Measurements from ENCODE around the gene DYNC1H1. TPM values are rescaled to one million over a fixed set of nuclear protein-coding genes. Genes with fewer than 3 reads are reported as not detected.

DYNC1H1 gene
- total RNA-seq, 1 experiment from 2014 or later: 833 TPM

DNA sequence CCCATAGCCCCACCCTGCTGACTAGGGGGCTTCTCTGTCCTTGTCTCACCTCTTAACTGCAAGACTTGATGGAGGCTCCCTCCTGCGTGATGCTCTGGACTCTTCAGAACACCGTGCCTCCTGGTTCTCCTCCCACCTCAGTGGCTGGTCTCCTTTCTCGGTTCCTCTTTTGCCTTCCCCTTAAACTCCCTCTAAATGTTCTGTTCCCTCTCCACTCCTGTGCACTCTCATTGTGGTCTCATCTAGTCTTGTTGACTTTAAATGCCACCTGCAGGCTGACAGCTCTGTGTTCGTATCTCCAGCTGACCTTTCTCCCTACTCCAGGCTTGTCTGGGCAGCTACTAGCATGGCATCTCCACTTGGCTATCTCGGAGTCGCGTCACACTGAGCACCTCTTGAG is 28.3 kb downstream of the DYNC1H1 start:
- ChIA-PET CTCF (no interaction called here), POLR2A (ENCODE audit: low non-redundant PET) (no interaction called here)
- no peaks in the 10 kb centered on the region for H3K27me3 ChIP-seq (replicated peaks; ENCODE audit: insufficient read depth, low read depth, low read length, poor library complexity)
- no peak overlapping the region for H3K27ac ChIP-seq (ENCODE audit: low read depth, low read length, poor library complexity, severe bottlenecking)
- H3K36me3 ChIP-seq (ENCODE audit: insufficient read depth, low read length, poor library complexity, severe bottlenecking): peaks cover 95% of the 10 kb centered on the region
- no peaks in the 10 kb centered on the region for H3K4me1 ChIP-seq (ENCODE audit: insufficient read depth, low read length, poor library complexity, severe bottlenecking)
- TF ChIP-seq, protein P1, sequence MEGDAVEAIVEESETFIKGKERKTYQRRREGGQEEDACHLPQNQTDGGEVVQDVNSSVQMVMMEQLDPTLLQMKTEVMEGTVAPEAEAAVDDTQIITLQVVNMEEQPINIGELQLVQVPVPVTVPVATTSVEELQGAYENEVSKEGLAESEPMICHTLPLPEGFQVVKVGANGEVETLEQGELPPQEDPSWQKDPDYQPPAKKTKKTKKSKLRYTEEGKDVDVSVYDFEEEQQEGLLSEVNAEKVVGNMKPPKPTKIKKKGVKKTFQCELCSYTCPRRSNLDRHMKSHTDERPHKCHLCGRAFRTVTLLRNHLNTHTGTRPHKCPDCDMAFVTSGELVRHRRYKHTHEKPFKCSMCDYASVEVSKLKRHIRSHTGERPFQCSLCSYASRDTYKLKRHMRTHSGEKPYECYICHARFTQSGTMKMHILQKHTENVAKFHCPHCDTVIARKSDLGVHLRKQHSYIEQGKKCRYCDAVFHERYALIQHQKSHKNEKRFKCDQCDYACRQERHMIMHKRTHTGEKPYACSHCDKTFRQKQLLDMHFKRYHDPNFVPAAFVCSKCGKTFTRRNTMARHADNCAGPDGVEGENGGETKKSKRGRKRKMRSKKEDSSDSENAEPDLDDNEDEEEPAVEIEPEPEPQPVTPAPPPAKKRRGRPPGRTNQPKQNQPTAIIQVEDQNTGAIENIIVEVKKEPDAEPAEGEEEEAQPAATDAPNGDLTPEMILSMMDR (conservative IDR thresholded peaks at IDR 0.05; ENCODE audit: low read depth, low read length): no peak
- TF ChIP-seq EZH2 (IDR thresholded peaks at IDR 0.05; ENCODE audit: borderline replicate concordance, low read depth, low read length, poor library complexity, severe bottlenecking): no peak
- DNase-seq (ENCODE audit: low spot score): no peak
- no peak overlapping the region for H3K4me3 ChIP-seq (ENCODE audit: low read depth, low read length, poor library complexity, severe bottlenecking)
- no TSS peak for BruUV-seq (replicated peaks)
- intact Hi-C loops (cut with micrococcal nuclease; ENCODE audit: unreplicated experiment): loop anchor here (5.0 kb wide), 1 partner anchor 40 kb away; no protein-coding TSS in a partner anchor
- no peaks in the 10 kb centered on the region for H3K9me3 ChIP-seq (ENCODE audit: low read depth, low read length, poor library complexity, severe bottlenecking)

DNA sequence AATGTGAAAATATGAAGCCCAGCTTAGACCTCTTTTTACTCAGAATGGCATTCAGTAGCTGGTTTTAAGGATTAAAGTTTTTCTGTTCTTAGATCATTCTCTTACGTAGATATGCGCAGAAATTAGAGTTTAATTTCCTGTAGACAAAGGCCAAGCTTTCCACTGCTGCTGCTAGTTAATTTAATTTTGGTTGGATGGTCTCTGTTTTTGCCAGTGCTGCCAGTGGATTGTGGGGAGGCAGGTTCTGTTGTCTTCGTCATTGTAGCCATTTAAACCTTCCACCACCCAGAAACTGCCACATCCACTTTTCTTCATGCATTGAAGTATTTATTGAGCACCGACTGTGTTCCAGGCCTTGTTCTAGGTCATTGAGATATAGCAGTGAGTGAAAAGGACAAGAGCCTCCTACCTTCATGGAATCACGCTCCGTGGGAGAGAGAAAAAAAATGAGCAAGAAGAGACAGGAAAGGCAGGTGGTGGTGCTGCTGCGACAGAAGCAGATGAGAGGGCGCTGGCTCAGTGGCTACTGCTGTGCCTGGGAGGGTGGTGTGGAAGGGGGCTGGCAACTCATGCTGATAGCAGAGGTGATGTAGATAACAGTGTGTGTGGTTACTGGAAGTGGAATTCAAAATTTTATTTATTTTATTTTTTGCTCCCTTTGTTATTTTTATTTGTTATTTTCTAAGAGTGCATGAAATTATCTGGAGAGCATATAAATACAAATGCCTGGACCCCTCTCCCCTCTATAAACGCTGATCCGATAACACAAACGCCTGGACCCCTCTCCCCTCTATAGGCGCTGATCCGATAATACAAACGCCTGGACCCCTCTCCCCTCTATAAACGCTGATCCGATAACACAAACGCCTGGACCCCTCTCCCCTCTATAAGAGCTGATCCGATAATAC is 33.3 kb downstream of the DYNC1H1 start:
- Histone ChIP-seq H3K27ac (ENCODE audit: low read depth, low read length, poor library complexity, severe bottlenecking) (no peak overlapping the region), H3K36me3 (ENCODE audit: insufficient read depth, low read length, poor library complexity, severe bottlenecking) (peaks cover 97% of the 10 kb centered on the region), H3K4me3 (ENCODE audit: low read depth, low read length, poor library complexity, severe bottlenecking) (no peak overlapping the region), H3K4me1 (ENCODE audit: insufficient read depth, low read length, poor library complexity, severe bottlenecking) (no peaks in the 10 kb centered on the region), H3K9me3 (ENCODE audit: low read depth, low read length, poor library complexity, severe bottlenecking) (no peaks in the 10 kb centered on the region), H3K27me3 (replicated peaks; ENCODE audit: insufficient read depth, low read depth, low read length, poor library complexity) (no peaks in the 10 kb centered on the region)
- BruUV-seq (replicated peaks): no TSS peak
- no peak for DNase-seq (ENCODE audit: low spot score)
- intact Hi-C loops (cut with micrococcal nuclease; ENCODE audit: unreplicated experiment): no loop called here
- POLR2A ChIA-PET (ENCODE audit: low non-redundant PET): no interaction called here
- no peak for TF ChIP-seq EZH2 (IDR thresholded peaks at IDR 0.05; ENCODE audit: borderline replicate concordance, low read depth, low read length, poor library complexity, severe bottlenecking)
- TF ChIP-seq, protein P1 (conservative IDR thresholded peaks at IDR 0.05; ENCODE audit: low read depth, low read length): no peak
- CTCF ChIA-PET: no interaction called here

GRCh38 chr14:102000902-102001301 is 36.5 kb downstream of the DYNC1H1 start:
- H3K27me3 ChIP-seq (replicated peaks; ENCODE audit: insufficient read depth, low read depth, low read length, poor library complexity): no peaks in the 10 kb centered on the region
- TF ChIP-seq, protein P1 (conservative IDR thresholded peaks at IDR 0.05; ENCODE audit: low read depth, low read length): no peak
- no peak for TF ChIP-seq EZH2 (IDR thresholded peaks at IDR 0.05; ENCODE audit: borderline replicate concordance, low read depth, low read length, poor library complexity, severe bottlenecking)
- H3K27ac ChIP-seq (ENCODE audit: low read depth, low read length, poor library complexity, severe bottlenecking): no peak overlapping the region
- TSS peak; percentile 57 for BruUV-seq (replicated peaks)
- H3K4me3 ChIP-seq (ENCODE audit: low read depth, low read length, poor library complexity, severe bottlenecking): no peak overlapping the region
- CTCF ChIA-PET: no interaction called here
- no peaks in the 10 kb centered on the region for H3K9me3 ChIP-seq (ENCODE audit: low read depth, low read length, poor library complexity, severe bottlenecking)
- peaks cover 96% of the 10 kb centered on the region for H3K36me3 ChIP-seq (ENCODE audit: insufficient read depth, low read length, poor library complexity, severe bottlenecking)
- no peaks in the 10 kb centered on the region for H3K4me1 ChIP-seq (ENCODE audit: insufficient read depth, low read length, poor library complexity, severe bottlenecking)
- POLR2A ChIA-PET (ENCODE audit: low non-redundant PET): no interaction called here
- intact Hi-C loops (cut with micrococcal nuclease; ENCODE audit: unreplicated experiment): no loop called here
- no peak for DNase-seq (ENCODE audit: low spot score)
